Mammary epithelial cell (primary cell): Measurements from ENCODE around the gene ZBTB43.

Experiments used
- EZH2 ChIP-seq: IDR thresholded peaks from 2 replicates; pipeline ENCODE4 v1.6.1; 2012; ENCODE audit warnings: low read length, inconsistent platforms, borderline replicate concordance
- TF ChIP-seq, protein P1 (sequence below), 2 donors: IDR thresholded peaks in 1 of 2; conservative IDR thresholded peaks in 1 of 2; 2 replicates each; pipeline ENCODE4 v1.5.1; 2011 to 2012; ENCODE audit warnings: inconsistent platforms in 2 of 2, low read length in 2 of 2, mild to moderate bottlenecking in 2 of 2, control low read depth in 1 of 2, low read depth in 1 of 2; ENCODE audit not compliant: insufficient read depth in 1 of 2; ENCODE audit errors: extremely low read depth in 1 of 2

DNA sequence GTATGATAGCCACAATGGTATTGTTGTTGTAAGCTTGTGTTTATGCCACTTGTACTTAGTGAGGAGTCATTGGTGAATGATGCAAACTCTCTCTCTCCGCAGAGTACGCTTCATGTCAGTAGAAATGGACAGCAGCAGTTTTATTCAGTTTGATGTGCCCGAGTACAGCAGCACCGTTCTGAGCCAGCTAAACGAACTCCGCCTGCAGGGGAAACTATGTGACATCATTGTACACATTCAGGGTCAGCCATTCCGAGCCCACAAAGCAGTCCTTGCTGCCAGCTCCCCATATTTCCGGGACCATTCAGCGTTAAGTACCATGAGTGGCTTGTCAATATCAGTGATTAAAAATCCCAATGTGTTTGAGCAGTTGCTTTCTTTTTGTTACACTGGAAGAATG, 74.4 kb downstream of the ZBTB43 start:
- TF ChIP-seq, protein P1, sequence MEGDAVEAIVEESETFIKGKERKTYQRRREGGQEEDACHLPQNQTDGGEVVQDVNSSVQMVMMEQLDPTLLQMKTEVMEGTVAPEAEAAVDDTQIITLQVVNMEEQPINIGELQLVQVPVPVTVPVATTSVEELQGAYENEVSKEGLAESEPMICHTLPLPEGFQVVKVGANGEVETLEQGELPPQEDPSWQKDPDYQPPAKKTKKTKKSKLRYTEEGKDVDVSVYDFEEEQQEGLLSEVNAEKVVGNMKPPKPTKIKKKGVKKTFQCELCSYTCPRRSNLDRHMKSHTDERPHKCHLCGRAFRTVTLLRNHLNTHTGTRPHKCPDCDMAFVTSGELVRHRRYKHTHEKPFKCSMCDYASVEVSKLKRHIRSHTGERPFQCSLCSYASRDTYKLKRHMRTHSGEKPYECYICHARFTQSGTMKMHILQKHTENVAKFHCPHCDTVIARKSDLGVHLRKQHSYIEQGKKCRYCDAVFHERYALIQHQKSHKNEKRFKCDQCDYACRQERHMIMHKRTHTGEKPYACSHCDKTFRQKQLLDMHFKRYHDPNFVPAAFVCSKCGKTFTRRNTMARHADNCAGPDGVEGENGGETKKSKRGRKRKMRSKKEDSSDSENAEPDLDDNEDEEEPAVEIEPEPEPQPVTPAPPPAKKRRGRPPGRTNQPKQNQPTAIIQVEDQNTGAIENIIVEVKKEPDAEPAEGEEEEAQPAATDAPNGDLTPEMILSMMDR (conservative IDR thresholded peaks at IDR 0.05 in 1 of 2, IDR thresholded peaks at IDR 0.05 in 1 of 2; ENCODE audit: extremely low read depth in 1 of 2, insufficient read depth in 1 of 2, low read depth in 1 of 2, low read length in 2 of 2), result no peak
- no peak for TF ChIP-seq EZH2
